ENCODE data around the gene CD9.
A peak's percentile ranks its signal among the peaks of the same experiment; 100 is the strongest.

The CD9 gene

DNA sequence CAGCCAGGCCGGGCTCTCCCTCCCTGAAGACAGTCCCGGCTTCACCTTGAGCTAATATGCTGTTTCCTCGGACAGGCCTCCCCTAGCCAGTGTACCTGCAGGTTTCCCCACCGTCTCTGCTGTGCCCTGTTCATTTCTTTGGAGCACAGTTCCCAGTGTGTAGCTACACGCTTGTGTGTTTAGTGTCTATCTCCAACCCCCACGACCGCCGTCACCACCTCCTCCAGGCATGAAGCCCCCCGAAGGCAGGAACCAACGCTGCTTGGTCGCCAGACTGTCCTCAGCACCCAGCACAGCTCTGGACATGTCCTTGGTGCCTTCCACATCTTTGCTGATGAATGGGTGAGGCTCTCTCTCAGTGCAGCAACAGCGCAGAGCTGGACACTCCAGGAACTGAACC, 84.1 kb downstream of the CD9 start:
- Mint-ChIP-seq H3K27ac (no peak overlapping the region), H3K36me3 (ENCODE audit: low read depth) (no peaks in the 10 kb centered on the region), H3K9me3 (no peaks in the 10 kb centered on the region), H3K4me1 (ENCODE audit: low read depth) (peaks cover 2% of the 10 kb centered on the region), H3K4me3 (no peak overlapping the region), H3K27me3 (peaks cover 20% of the 10 kb centered on the region)
- no peak for DNase-seq

DNA sequence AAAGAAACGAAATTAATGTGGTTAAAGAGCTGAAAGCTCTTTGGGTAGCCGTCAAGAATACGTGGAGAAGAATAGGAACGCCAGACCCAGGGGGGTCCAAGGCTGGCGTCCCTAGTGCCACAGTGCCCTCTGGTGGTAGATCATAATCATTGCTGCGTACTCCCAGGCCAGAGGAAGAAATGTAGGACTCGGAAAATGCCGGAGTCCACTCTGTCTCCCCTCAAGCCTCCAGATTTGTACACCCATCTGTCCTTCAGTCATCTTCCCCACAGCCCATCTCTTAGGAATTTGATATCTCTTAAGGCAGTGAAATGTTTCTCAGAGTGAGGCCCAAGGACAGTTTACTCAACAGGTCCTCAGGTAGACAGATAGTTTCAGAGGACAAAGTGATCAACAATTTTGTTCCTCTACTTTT, 84.9 kb downstream of the CD9 start:
- no peak overlapping the region for H3K4me3 Mint-ChIP-seq
- no peaks in the 10 kb centered on the region for H3K36me3 Mint-ChIP-seq (ENCODE audit: low read depth)
- no peaks in the 10 kb centered on the region for H3K9me3 Mint-ChIP-seq
- peak; percentile 70 for DNase-seq
- no peak overlapping the region for H3K27ac Mint-ChIP-seq
- peaks cover 2% of the 10 kb centered on the region for H3K4me1 Mint-ChIP-seq (ENCODE audit: low read depth)
- peaks cover 12% of the 10 kb centered on the region for H3K27me3 Mint-ChIP-seq

DNA sequence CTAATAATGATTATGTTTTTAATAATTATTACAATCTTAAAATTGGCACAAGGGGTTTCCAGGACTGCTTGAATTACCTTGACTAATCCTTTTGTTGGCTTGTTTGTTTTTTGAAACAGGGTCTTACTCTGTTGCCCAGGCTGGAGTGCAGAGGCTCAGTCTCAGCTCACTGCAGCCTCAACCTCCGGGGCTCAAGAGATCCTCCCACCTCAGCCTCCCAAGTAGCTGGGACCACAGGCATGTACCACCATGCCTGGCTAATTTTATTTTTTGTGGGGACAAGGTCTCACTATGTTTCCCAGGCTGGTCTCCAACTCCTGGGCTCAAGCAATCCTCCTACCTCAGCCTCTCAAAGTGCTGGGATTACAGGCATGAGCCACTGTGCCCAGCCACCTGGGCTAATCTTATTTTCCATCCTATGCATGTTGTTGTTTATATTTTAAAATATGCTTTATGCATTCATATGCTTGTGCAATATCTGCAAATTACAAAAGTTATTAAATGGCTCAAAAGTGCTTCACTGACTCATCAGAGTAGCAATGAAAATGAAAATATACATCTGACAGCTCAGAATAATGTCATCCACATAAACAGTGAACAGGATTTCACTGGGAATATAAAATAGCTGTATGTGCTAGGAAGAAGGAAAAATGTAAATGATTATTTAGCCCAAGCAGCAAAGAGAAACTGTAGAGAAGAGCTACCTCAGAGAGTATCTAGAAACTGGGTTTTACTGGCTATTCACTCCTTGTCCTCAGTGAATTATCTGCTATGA, 85.5 kb downstream of the CD9 start:
- no peak overlapping the region for H3K27ac Mint-ChIP-seq
- no peaks in the 10 kb centered on the region for H3K9me3 Mint-ChIP-seq
- peaks cover 9% of the 10 kb centered on the region for H3K27me3 Mint-ChIP-seq
- DNase-seq: no peak
- H3K4me3 Mint-ChIP-seq: no peak overlapping the region
- peaks cover 2% of the 10 kb centered on the region for H3K4me1 Mint-ChIP-seq (ENCODE audit: low read depth)
- no peaks in the 10 kb centered on the region for H3K36me3 Mint-ChIP-seq (ENCODE audit: low read depth)

Data from activated T-cell treated with anti-CD3 and anti-CD28 coated beads, Interleukin-2, amount 50 U/mL, for 24 hours (primary cell).